Astrocyte (in vitro differentiated cells and primary cell): ENCODE measurements around the gene TPO. TPM values are rescaled to one million over a fixed set of nuclear protein-coding genes. Genes with fewer than 3 reads are reported as not detected.

ENCODE experiments used
- DNase-seq: peaks from one replicate; pipeline ENCODE4 v3.0.0-alpha.2; 2010; ENCODE audit warnings: low read depth
- FAIRE-seq: peaks from 2 replicates; lab custom pipeline; 2011; peaks lifted over from hg19 to GRCh38; lab: Jason Lieb, UNC
- H2AFZ ChIP-seq: 2 replicates; pipeline ENCODE4 v1.6.0; 2012; ENCODE audit warnings: low read depth, low read length, inconsistent platforms
- H3K27ac ChIP-seq: 2 replicates; pipeline ENCODE4 v1.5.1; 2011; ENCODE audit warnings: low read depth, low read length, inconsistent platforms
- H3K27me3 ChIP-seq: 2 replicates; pipeline ENCODE4 v1.6.0; 2011; ENCODE audit warnings: low read length, inconsistent platforms; ENCODE audit not compliant: insufficient read depth
- H3K36me3 ChIP-seq: 2 replicates; pipeline ENCODE4 v1.5.1; 2011; ENCODE audit warnings: low read length, inconsistent platforms; ENCODE audit not compliant: insufficient read depth
- H3K4me1 ChIP-seq: 2 replicates; pipeline ENCODE4 v1.5.1; 2011; ENCODE audit warnings: low read length, inconsistent platforms; ENCODE audit not compliant: insufficient read depth
- H3K4me2 ChIP-seq: 2 replicates; pipeline ENCODE4 v1.6.0; 2012; ENCODE audit warnings: low read length, inconsistent platforms
- H3K4me3 ChIP-seq: 2 replicates; pipeline ENCODE4 v1.5.1; 2011; ENCODE audit warnings: low read depth, mild to moderate bottlenecking, low read length, inconsistent platforms; ENCODE audit not compliant: insufficient read depth
- H3K79me2 ChIP-seq: 2 replicates; pipeline ENCODE4 v1.6.0; 2012; ENCODE audit warnings: mild to moderate bottlenecking, low read length, inconsistent platforms; ENCODE audit not compliant: insufficient read depth
- H3K9ac ChIP-seq: 2 replicates; pipeline ENCODE4 v1.6.0; 2012; ENCODE audit warnings: mild to moderate bottlenecking, low read length, inconsistent platforms
- H3K9me3 ChIP-seq: 2 replicates; pipeline ENCODE4 v1.5.1; 2012; ENCODE audit warnings: low read depth, mild to moderate bottlenecking, low read length, inconsistent platforms; ENCODE audit not compliant: insufficient read depth
- H4K20me1 ChIP-seq: 2 replicates; pipeline ENCODE4 v1.6.0; 2012; ENCODE audit warnings: low read length, inconsistent platforms; ENCODE audit not compliant: insufficient read depth
- H3K27ac Mint-ChIP-seq: one replicate; pipeline ENCODE4 v1.8.0; 2021; ENCODE audit warnings: mild to moderate bottlenecking, mixed read lengths; ENCODE audit not compliant: unreplicated experiment
- H3K27me3 Mint-ChIP-seq: one replicate; pipeline ENCODE4 v1.8.0; 2021; ENCODE audit warnings: low read depth, mixed read lengths; ENCODE audit not compliant: unreplicated experiment
- H3K36me3 Mint-ChIP-seq: one replicate; pipeline ENCODE4 v1.8.0; 2021; ENCODE audit warnings: low read depth, mixed read lengths; ENCODE audit not compliant: unreplicated experiment
- H3K4me1 Mint-ChIP-seq: one replicate; pipeline ENCODE4 v1.8.0; 2021; ENCODE audit warnings: low read depth, mixed read lengths; ENCODE audit not compliant: unreplicated experiment
- H3K4me3 Mint-ChIP-seq: one replicate; pipeline ENCODE4 v1.8.0; 2021; ENCODE audit warnings: mild to moderate bottlenecking, moderate library complexity, mixed read lengths; ENCODE audit not compliant: unreplicated experiment
- H3K9me3 Mint-ChIP-seq: one replicate; pipeline ENCODE4 v1.8.0; 2021; ENCODE audit warnings: mild to moderate bottlenecking, mixed read lengths; ENCODE audit not compliant: unreplicated experiment
- CTCF ChIP-seq: IDR thresholded peaks from 2 replicates; pipeline ENCODE4 v1.5.1; 2011; ENCODE audit warnings: low read depth, mild to moderate bottlenecking, inconsistent platforms, low read length, moderate library complexity; ENCODE audit not compliant: insufficient read depth
- EZH2 ChIP-seq: IDR thresholded peaks from 2 replicates; pipeline ENCODE4 v1.6.1; 2012; ENCODE audit warnings: mild to moderate bottlenecking, low read length, inconsistent platforms; ENCODE audit not compliant: insufficient read depth
- total RNA-seq: library from RNA; stranded (reverse); gene quantifications from 2 replicates; pipeline ENCODE4 v1.2.1, GENCODE V29; 2021

The TPO gene
- total RNA-seq, 1 donor from 2014 or later = not detected

GRCh38 chr2:1375794-1376193 lies 37.5 kb upstream of the TPO start:
- Mint-ChIP-seq H3K9me3 (no peaks in the 10 kb centered on the region), H3K4me1 (no peaks in the 10 kb centered on the region), H3K36me3 (no peaks in the 10 kb centered on the region), H3K27ac (no peak overlapping the region), H3K4me3 (no peak overlapping the region), H3K27me3 (peaks cover 18% of the 10 kb centered on the region)
- no peak for TF ChIP-seq CTCF
- no peak for TF ChIP-seq EZH2
- DNase-seq (no peak), FAIRE-seq (no peak)
- H3K36me3 ChIP-seq = no peaks in the 10 kb centered on the region
- H3K4me3 ChIP-seq = no peak overlapping the region
- H2AFZ ChIP-seq = no peak overlapping the region
- H3K4me2 ChIP-seq = no peak overlapping the region
- H3K27ac ChIP-seq = no peak overlapping the region
- no peak overlapping the region for H3K9ac ChIP-seq
- no peaks in the 10 kb centered on the region for H4K20me1 ChIP-seq
- H3K79me2 ChIP-seq = no peaks in the 10 kb centered on the region
- no peaks in the 10 kb centered on the region for H3K27me3 ChIP-seq
- H3K9me3 ChIP-seq = no peaks in the 10 kb centered on the region
- no peaks in the 10 kb centered on the region for H3K4me1 ChIP-seq

- Mint-ChIP-seq H3K27ac (no peak overlapping the region), H3K9me3 (no peaks in the 10 kb centered on the region), H3K4me3 (no peak overlapping the region), H3K4me1 (no peaks in the 10 kb centered on the region), H3K36me3 (no peaks in the 10 kb centered on the region), H3K27me3 (peaks cover 11% of the 10 kb centered on the region)
- H3K4me1 ChIP-seq = no peaks in the 10 kb centered on the region
- H3K27me3 ChIP-seq = no peaks in the 10 kb centered on the region
- no peak overlapping the region for H3K9ac ChIP-seq
- DNase-seq (no peak), FAIRE-seq (no peak)
- no peak overlapping the region for H3K4me3 ChIP-seq
- H3K9me3 ChIP-seq = no peaks in the 10 kb centered on the region
- H2AFZ ChIP-seq = no peak overlapping the region
- no peak for TF ChIP-seq CTCF
- no peak for TF ChIP-seq EZH2
- H3K36me3 ChIP-seq = no peaks in the 10 kb centered on the region
- no peak overlapping the region for H3K4me2 ChIP-seq
- H4K20me1 ChIP-seq = no peaks in the 10 kb centered on the region
- no peaks in the 10 kb centered on the region for H3K79me2 ChIP-seq
- H3K27ac ChIP-seq = no peak overlapping the region
Observed at GRCh38 chr2:1377473-1377872, 35.8 kb upstream of the TPO start.

GRCh38 chr2:1378456-1379150 lies 34.7 kb upstream of the TPO start:
- Histone ChIP-seq H3K4me1 (no peaks in the 10 kb centered on the region), H3K4me2 (no peak overlapping the region), H3K9me3 (no peaks in the 10 kb centered on the region), H3K36me3 (no peaks in the 10 kb centered on the region), H3K4me3 (no peak overlapping the region), H3K27me3 (no peaks in the 10 kb centered on the region), H3K79me2 (no peaks in the 10 kb centered on the region), H3K9ac (no peak overlapping the region), H3K27ac (no peak overlapping the region), H2AFZ (no peak overlapping the region), H4K20me1 (no peaks in the 10 kb centered on the region)
- peaks cover 1% of the 10 kb centered on the region for H3K9me3 Mint-ChIP-seq
- no peaks in the 10 kb centered on the region for H3K36me3 Mint-ChIP-seq
- H3K4me1 Mint-ChIP-seq = no peaks in the 10 kb centered on the region
- no peak overlapping the region for H3K27ac Mint-ChIP-seq
- H3K4me3 Mint-ChIP-seq = no peak overlapping the region
- FAIRE-seq = no peak
- DNase-seq = no peak
- TF ChIP-seq CTCF = no peak
- TF ChIP-seq EZH2 = no peak
- H3K27me3 Mint-ChIP-seq = peaks cover 11% of the 10 kb centered on the region
